Stimulated activated CD8-positive, alpha-beta memory T cell treated with anti-CD3 and anti-CD28 coated beads, Interleukin-4, amount 100 ng/mL, for 48 hours (primary cell): Measurements from ENCODE around the gene FGFRL1.

Experiments used
- DNase-seq: peaks from one replicate; pipeline ENCODE4 v3.0.0-alpha.2; 2020

FGFRL1 gene, protein sequence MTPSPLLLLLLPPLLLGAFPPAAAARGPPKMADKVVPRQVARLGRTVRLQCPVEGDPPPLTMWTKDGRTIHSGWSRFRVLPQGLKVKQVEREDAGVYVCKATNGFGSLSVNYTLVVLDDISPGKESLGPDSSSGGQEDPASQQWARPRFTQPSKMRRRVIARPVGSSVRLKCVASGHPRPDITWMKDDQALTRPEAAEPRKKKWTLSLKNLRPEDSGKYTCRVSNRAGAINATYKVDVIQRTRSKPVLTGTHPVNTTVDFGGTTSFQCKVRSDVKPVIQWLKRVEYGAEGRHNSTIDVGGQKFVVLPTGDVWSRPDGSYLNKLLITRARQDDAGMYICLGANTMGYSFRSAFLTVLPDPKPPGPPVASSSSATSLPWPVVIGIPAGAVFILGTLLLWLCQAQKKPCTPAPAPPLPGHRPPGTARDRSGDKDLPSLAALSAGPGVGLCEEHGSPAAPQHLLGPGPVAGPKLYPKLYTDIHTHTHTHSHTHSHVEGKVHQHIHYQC

DNA sequence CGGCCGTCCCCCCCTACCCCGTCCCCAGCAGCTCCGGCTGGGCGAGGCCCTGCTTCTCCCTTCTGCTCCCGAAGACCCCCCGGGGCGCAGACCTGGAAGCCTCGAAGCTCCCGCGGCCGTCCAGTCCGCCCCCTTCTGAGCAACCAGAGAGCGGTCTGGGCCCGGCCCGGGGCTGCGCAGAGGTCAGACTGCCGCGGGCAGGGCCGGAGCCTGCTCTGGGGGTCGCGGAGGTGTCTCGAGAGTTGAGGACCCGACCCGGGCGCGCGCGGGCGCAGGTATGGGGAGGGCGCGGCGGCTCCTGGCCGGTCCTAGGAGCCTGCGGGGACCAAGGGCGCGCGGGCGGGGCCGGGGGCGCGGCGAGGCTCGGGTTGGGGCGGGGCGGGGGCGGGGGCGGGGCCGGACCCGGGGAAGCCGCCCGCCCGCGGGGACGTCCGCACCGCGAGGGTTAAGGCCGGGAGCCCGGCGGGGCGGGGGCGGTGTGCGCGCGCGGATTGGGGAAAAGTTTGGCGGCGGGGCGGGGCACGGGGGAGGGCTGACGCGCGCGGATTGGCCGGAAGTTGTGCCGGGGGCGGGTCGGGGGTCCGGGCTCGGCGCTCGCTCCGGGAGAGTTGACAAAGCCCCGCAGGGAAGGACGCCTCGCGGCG, at the start of gene FGFRL1:
Gene FGFRL1, plus strand, starts transcription at position 605 of the 644 bp plus-strand sequence. CDS start 860 bp downstream, outside the sequence.
- peak; percentile 95 for DNase-seq

DNA sequence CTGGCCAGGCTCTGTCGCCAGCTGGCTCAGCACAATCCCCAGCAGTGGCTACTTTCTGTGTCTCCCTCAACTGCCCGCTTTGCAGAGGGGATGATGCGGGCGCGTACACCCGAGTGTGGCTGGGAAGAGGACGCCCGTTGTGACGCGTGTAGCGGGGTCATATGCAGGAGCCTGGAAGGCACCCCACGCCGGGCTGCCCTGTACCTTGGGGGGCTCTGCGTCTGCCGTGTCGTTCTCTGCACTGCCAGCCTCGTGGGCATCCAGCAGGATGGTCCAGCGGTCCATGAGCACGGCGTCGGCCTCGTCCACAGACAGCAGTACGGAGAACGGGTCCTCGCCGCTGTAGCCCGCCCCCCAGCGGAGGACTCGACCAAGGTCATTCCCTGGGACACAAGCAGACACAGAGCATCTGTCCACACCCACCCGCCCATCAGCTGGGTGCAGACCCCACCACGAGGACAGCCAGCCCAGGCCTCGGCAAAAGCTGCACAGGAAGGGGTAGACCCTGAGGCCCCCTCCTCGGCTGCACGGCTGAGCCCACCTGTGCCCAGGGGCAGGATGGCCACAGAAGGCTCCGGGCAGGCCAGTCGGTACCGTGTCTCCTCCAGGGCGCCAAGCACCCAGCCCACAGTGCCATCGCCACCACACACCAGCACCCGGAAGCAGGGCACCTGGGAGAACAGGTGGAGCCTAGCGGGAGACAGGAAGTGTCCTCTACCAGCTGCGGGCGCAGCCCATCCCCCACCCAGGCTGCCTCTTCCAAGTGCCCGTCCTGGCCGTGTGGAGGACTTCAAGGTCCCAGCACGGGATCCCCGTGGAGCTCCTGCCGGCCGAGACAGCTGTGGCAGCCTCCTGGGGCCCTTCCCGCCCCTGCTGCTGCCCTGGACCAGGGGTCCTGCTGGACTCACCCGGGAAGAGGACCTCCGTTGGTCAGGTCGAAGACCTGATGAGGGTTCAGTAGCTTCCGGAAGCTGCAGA, 48.9 kb upstream of the FGFRL1 start:
- DNase-seq, result no peak

DNA sequence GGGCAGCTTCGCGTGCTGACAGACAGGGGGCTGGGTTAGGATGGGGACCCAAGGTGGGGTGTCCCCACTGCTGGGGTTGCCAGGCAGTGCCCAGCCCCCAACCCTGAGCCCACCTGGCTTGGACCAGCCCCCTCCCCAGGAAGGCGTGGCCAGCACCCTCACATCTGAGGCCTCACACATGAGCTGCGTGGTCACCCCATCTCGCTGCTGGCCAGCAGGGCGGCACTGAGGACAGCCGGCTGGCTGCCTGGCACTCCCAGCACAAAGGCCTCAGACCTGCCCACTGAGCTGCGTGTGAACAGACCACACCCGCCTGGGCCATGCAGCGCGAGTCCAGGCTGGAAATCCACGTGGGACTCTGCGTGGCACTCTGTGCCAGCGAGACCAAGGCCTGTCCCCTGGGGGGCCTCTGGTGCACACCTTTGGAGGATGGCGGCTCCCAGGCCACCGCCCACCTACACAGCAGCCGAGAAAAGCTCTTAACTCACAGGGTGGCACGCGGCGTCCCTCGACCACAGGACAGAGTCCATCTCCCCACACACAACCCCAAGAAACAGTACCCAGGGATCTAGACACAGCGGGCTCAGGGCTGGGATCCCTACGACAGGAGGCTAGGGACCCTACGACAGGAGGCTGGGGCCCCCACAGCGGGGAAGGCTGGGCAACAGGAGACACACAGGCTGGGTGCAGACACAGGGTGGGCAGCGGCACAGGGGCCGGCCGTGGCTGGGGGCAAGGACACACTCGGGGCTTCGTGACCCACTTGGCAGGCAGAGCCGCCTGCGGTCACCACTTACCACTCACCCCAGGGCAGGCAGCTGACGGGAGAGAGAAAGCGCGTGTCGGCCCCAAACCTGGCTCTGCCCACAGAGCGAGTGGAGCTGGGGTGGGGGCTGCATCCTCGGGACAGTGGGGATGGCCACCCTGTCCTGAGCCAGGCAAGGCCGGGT, 47.9 kb upstream of the FGFRL1 start:
- DNase-seq, result no peak

DNA sequence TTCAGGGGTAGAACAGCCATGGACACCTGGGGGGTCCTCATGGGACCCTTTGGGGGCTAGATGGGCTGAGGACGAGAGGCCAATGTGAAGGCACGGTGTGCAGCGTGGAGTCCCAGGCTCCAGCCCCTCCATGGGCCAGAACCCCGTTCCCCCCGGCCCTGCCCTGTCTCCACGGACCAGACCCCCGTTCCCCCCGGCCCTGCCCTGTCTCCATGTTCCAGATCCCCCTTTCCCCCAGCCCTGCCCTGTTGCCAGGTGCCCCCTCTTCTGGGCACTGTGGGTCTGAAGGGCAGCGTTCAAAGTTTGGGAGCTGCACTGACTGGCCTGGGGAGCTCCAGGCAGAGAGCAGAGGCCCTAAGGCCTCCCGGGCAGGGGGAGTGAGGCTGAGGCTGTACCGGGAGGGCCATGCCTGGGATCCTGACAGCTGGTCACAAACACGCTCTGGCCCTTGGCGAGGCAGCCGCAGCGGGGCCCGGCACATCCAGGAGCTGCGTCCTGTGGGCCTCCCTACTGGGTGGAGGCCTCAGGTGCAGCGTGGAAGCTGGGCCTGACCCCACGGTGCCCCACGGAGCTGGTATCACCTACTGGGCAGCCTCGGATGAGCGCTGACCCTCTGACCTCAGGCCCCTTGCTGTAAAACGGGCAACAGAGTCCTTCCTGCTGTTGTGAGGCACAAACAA, 46.9 kb upstream of the FGFRL1 start:
- DNase-seq, result no peak

DNA sequence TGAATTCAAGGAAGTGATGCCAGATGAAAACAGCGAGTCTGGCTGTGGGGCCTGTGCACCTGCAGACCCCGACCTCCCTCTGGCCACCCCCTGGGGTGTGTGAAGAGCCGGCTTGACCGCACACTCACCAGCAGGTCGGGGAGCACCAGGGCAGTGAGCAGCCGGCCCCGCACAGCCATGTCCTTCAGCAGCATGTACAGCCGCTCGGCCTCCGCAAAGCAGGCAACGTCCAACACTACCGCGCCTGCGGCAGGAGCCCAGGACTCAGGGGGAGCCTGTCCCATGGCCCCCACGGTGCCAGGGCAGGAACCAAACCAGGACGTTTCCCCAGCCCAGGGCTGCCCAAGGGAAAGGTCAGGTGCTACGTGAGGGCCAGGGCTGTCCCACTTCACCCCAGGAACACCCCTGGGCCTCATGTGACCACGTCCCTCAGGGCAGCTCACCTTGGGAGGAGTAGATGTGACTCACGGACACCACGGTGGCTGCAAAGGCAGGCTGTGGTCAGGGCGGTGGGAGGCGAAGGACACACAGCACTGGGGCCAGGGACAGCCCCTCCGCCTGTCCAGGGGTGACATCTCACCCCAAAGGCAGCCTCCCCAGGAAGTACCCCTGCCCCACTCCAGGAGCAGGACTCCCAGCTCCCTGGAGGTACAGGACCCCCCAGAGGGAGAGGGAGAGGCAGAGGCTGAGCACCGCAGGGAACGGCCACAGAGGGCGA, 46.2 kb upstream of the FGFRL1 start:
- no peak for DNase-seq

DNA sequence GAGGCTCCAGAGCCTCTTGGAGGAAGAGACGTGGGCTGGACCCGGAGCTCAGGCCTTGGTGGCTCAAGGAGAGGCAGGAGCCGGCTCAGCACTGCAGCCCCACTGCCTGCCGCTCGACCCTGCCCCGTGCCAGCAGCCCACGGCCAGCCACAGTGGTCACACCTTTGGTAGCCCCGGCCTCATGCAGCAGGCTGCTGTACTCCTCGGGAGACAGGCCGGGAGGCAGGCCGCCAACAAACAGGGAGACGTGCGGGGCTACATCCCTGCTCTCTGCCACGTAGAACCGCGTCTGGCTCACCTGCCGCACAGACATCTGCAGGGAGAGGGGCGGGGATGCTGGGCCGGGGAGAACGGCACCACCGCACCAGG, 45.7 kb upstream of the FGFRL1 start:
- DNase-seq, result no peak

DNA sequence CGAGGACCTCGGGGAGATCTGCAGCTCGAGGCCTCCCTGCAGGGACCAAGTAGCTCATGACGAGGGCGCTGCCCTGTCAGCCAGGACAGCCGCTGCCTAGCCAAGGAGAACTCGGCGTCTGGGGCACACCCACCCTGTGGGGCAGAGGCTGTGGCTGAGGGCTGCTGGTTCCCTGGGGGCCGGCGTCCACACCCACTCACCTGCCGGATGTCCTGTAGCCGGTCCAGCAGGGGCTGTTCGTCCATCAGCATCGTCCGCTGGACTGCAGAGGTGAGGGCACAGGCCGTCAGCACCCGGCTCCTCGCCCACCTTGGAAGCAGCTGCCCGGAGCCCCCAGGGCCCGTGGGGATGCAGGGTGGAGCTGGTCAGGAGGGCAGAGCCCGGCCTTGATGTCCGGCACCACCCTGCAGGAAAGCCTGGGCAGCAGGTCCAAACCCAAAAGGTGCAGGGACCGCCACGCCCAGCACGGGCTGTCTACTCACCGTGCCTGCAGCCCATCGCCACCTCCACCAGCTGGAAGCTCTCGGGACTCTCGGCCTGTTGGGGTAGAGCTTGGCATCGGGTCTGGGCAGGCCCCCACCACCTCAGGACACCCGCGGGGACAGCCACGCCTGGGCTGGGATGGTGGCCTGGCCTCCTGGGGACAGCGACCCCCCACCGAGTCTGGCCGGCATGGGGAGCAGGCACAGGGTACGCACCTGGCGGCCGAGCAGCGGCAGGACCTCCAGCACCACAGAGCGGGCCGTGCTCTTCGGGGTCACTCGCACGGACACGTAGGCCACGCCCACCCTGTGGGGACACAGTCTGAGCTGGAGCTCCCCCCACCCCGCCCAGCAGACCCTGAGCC, 44.9 kb upstream of the FGFRL1 start:
- DNase-seq, result no peak

DNA sequence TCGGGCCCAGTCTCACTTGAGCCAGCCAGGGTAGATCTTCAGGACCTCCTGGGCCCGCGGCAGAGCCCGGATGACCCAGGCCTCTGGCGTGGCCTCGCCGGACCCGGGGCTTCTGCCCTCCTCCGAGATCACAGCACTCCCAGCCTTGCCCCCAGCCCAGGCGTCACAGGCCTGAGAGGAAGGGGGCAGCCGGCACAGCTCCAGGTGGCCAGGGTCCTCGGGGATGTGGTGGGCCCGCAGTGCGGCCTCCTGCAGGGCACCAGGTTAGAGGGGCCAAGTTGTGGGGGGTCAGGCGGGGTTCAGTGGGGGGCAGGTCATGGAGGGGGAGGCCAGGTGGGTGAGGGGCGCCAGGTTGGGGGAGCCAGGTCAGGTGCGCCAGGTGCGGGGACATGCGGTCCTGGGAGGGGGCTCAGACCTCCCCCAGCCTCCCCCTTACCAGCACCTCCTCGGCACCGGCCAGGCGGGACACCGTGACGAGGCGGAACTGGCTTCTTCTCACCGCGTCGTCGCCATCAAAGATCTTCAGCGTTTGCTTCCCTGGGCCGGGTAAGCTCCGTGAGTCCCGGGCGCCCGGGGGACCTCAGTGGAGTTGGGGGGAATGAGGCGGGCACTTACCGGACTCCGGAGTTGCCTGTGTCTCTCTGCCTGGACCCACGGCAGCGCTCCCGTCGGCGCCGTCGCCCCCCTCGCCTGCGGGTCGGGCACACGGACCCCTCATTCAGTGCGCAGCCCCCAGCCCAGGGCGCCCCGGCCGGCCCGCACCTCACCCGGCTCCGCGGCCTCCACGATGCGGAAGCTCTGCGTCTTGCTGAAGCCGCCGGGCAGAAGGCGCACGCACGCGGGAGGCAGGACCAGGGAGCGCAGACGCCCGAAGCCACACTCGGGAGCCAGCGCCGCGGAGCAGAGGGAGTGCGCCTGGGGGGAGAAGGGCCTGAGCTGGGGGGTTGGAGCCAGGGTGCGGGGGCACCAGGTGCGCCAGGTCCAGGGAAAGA, 44.0 kb upstream of the FGFRL1 start:
- no peak for DNase-seq

DNA sequence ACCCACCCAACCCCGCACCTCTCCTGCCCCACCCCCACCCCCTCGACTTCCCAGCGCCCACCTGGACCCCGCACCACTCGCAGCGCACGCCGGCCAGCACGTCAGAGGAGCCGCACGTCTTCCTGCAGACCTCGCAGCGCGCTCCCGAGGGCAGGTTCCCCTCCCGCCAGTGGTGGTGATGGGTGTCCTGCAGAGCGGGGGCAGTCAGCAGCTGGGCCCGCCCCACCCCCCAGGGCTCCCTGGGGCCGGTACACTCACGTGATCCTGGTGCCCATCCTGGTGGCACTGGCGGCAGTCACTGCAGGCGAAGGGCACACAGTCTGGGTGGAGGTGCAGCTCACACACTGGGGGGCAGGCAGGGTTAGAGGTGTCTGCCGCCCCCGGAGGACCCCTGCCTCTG, 43.2 kb upstream of the FGFRL1 start:
- no peak for DNase-seq

DNA sequence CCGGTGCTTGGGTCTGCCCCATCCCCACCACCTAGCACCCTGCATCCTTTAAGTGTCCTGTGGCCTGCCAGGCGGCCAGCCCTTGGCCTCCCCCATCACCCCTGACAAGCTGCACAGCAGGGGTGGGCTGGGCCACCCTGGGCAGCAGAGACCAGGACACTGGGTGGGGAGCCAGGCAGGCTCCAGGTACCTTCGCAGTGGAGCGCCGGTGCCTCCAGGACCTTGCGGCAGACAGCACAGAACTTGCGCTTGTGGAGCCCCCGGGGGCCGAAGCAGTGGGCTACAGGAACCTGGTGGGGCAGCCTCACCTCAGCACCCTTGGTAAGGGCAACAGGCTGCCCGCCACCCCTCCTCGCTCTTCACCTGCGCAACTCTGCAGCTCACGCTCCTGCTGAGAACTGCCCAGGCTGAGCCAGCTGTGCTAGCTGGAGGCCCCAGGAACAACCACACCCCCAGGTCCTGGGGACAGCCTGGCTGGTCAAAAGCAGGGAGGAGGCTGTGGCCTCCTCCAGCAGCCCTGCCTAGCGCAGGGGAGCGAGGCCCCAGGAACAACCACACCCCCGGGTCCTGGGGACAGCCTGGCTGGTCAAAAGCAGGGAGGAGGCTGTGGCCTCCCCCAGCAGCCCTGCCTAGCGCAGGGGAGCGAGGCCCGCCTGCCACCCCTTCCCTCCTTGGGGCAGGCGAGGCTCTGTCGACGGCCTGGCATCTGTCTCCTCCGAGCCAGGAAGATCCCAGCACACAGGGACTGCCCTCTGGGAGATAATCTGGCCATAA, 42.6 kb upstream of the FGFRL1 start:
- no peak for DNase-seq

DNA sequence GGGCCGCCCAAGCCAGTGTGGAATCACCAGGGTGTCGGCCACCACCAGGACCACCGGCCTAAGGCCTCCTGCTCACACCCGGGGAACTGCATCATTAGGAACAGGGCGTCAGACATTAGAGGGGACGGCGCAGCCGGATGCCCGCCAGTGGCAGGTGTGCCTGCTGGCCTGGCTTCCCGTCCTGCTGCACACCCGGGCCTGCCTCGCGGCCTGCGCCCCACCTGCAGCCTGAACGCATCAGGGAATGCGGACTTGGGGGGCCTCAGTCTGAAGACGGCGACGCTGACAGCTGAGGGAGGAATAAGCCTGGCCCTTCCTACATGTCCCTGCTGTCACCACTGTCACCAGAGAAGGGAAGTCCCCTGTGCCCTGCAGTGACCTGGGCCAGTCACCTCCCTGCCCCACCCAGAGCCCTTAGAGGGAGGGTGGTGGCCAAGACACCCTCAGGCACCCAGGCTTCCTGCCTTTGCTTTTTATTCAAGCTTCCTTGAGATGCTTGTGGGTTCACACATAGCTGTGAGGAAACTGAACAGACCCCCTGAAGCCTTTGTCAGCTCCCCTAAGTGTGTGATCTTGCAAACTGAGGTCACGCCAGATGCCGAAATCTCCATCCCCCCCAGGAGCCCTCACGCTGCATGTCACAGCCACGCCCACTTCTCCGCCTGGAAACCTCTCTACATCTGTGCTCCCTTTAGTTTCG, 41.2 kb upstream of the FGFRL1 start:
- DNase-seq, result no peak

DNA sequence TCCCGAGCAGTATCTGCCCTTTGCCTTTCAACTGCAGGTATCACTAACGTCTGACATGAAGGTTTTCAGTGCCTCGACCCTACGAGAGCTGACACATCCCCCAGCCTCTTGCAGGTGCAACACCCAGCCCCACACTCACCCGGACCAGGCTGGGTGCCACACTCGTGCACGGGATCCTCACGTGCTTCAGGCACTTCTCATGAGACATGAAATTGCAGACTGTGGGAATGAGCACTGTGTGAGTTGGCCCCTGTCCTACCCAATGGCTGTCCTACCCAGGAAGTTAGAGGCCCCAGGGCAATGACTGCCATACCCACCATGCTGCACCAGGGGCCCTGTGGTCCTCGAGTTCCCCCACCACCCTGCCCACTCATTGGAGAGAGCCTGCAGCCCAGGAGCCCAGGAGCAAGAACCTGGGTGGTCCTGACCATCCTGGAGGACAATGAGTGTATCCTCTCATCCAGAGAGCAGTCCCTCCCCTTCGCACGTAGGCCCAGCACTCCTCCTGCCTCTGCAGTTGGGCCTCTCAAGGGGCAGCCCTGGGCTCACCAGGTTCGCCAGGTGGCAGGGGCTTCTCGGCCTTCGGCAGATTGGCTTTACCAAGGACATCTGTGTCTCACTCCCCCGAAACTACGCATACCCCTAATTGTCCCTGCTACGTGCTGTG, 40.4 kb upstream of the FGFRL1 start:
- no peak for DNase-seq

DNA sequence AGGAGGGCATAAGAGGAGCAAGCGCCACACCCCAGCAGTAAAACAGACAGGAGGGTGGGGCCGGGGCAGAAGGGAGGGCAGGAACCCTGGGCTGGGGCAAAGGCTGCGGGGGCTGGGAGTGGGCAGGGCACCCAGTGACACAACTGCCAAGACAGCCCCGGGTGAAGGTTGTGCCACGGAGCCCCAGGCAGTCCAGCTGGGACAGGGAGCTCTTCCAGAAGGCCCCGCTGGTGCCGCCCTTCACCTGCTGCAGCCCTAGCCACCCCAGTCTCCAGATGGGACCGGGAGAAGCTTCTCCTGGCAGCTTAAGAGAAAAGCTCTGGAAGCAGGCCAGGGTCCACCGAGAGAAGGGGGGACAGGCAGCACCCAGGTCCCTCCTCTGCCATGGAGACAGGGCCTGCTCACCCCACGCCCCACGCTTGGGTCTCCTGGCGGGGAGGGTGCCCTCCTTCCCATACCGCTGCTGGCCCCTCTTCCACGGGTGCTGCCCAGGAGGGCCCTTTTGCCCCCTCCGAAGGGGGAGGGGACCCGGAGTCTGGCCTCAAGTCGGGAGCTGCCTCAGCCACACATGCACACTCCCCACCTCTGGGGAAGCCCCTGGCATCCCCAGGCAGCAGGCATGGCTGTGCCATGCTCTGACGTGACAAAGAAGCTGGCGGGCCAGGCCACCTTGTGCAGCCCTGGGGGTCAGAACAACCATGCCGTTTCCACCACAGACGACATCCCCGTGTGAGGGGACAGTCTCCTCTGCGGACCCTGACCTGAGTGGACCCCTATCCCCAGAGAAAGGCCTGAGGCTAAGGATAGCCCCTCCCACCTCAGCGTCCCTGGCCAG, 39.5 kb upstream of the FGFRL1 start:
- no peak for DNase-seq

DNA sequence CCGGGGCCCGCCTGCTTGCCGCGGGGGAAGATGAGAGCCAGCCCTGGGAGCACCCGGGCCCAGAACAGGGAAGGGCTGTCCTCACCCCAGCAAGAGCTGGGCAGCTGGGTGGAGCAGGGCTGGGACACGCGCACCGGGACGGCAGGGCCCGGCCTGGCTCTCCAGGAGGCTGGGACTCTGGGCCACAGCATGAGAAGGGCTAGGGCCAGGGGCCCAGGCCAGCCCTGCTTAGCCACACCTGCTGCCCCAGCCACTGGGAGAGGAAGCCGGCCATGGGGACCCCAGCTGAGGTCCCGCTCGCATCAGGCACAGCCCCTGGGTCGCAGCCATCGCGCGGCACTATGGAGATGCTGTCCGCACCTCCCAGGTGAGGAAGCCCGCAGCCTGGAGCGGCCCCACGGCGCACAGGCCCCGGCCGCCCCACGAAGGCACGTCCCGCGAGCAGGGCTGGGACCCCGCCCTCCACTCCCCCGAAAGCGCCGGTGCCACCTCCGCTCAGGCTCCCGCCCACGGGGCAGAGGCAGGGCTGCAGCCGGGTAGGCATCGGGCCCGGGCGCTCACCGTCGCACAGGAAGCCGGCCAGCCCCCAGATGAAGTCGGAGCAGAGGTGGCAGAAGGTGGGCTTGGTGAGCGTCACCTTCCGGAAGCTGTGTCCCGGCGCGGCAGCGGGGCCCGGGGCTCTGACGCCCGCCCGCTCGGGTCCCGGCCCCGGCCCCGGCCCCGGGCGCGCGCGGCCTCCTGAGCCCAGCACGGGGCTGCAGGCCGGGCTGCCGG, 38.6 kb upstream of the FGFRL1 start:
- peak; percentile 67 for DNase-seq
